OCI-LY1 (cell line): ENCODE measurements around the gene KRT4.

Source experiments
- CTCF ChIP-seq: fragments of 200-600 bp; sonication (generic), shearing (Covaris generic); IDR thresholded peaks from 2 replicates; pipeline ENCODE4 v1.5.1; 2017; ENCODE audit warnings: mild to moderate bottlenecking, antibody characterized with exemption, low read length, moderate library complexity, mixed read lengths
- EZH2 ChIP-seq: fragments of 200-600 bp; sonication (generic), shearing (Covaris generic); IDR thresholded peaks from 2 replicates; pipeline ENCODE4 v1.8.0; 2017; ENCODE audit warnings: borderline replicate concordance, mixed run types, mild to moderate bottlenecking, antibody characterized with exemption, low read length, moderate library complexity, mixed read lengths

DNA sequence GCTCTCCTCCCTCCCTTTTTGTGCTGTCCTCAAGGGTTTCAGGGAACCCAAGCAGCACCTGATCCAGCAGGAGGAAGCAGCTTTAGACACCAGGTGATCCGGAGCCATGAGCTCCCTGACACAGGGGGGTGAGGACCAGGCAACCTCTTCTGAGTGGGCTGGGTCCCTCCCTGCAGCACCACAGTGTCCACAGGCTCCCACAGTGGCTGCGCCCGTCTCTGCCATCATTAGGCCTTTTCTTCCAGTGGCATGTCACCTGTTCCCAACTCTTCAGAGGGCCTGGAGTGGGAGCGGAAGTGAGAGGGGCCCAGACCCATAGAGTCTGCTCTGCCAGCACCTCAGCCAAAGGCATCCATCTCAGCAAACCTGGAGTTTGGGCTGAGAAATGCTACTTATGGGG lies 36.4 kb downstream of the KRT4 start:
- TF ChIP-seq EZH2 (no peak), CTCF (no peak)
